Brain microvascular endothelial cell (primary cell): ENCODE data around the gene ZWINT.

Experiments
- DNase-seq: peaks from one replicate; pipeline ENCODE4 v3.0.0-alpha.2; 2020
- H3K27ac ChIP-seq: fragments of 250-450 bp; sonication (Bioruptor Pico); 2 replicates; pipeline ENCODE4 v1.5.1; 2020; ENCODE audit warnings: mild to moderate bottlenecking, moderate library complexity
- H3K27me3 ChIP-seq: fragments of 250-450 bp; sonication (Bioruptor Pico); replicated peaks from 2 replicates; pipeline ENCODE4 v1.5.1; 2020; ENCODE audit warnings: mild to moderate bottlenecking
- H3K36me3 ChIP-seq: fragments of 250-450 bp; sonication (Bioruptor Pico); replicated peaks from 2 replicates; pipeline ENCODE4 v1.5.1; 2020; ENCODE audit warnings: mild to moderate bottlenecking
- H3K4me3 ChIP-seq: 2 replicates; pipeline ENCODE4 v1.5.1; 2011; ENCODE audit warnings: low read depth, mild to moderate bottlenecking, control low read depth, low read length, moderate library complexity
- in situ Hi-C: cut with HindIII; loops from 2 replicates; pipeline ENCODE4 v1.10.0; 2017; ENCODE audit warnings: low sequenced_read_pairs, low pct_ligation_motif_present
- TF ChIP-seq, protein P1 (sequence below): IDR thresholded peaks from 2 replicates; pipeline ENCODE4 v1.5.1; 2011; ENCODE audit warnings: low read depth, mild to moderate bottlenecking, moderate library complexity, low read length, control low read depth, inconsistent platforms; ENCODE audit errors: missing control alignments

The ZWINT gene

DNA sequence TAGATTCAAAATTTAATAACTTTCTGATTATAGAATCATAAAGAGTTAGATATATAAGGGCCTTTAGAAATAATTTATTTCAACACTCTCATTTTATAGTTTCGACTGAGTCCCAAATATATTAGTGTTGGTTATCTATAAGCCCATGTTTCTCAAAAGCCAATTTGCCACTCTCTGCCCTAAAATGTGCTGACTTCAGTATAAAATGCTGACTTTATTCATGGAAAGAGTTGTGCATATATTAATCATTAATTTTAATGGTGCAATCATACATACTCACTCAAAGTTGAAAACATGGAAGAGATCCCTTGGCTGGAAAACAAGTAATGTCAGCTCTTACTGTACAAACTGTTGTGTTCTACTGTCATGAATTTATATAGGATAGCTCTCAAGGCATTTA is 19.4 kb downstream of the ZWINT start:
- Histone ChIP-seq H3K27me3 (no peaks in the 10 kb centered on the region), H3K4me3 (no peak overlapping the region), H3K27ac (no peak overlapping the region), H3K36me3 (no peaks in the 10 kb centered on the region)
- no peak for DNase-seq
- in situ Hi-C loops = no loop called here
- TF ChIP-seq, protein P1, sequence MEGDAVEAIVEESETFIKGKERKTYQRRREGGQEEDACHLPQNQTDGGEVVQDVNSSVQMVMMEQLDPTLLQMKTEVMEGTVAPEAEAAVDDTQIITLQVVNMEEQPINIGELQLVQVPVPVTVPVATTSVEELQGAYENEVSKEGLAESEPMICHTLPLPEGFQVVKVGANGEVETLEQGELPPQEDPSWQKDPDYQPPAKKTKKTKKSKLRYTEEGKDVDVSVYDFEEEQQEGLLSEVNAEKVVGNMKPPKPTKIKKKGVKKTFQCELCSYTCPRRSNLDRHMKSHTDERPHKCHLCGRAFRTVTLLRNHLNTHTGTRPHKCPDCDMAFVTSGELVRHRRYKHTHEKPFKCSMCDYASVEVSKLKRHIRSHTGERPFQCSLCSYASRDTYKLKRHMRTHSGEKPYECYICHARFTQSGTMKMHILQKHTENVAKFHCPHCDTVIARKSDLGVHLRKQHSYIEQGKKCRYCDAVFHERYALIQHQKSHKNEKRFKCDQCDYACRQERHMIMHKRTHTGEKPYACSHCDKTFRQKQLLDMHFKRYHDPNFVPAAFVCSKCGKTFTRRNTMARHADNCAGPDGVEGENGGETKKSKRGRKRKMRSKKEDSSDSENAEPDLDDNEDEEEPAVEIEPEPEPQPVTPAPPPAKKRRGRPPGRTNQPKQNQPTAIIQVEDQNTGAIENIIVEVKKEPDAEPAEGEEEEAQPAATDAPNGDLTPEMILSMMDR = no peak

- TF ChIP-seq, protein P1 = no peak
- DNase-seq = no peak
- Histone ChIP-seq H3K4me3 (no peak overlapping the region), H3K27me3 (no peaks in the 10 kb centered on the region), H3K36me3 (no peaks in the 10 kb centered on the region), H3K27ac (no peak overlapping the region)
- in situ Hi-C loops = no loop called here
These were observed 31.1 kb downstream of the ZWINT start for GRCh38 chr10:56329961-56330360.

DNA sequence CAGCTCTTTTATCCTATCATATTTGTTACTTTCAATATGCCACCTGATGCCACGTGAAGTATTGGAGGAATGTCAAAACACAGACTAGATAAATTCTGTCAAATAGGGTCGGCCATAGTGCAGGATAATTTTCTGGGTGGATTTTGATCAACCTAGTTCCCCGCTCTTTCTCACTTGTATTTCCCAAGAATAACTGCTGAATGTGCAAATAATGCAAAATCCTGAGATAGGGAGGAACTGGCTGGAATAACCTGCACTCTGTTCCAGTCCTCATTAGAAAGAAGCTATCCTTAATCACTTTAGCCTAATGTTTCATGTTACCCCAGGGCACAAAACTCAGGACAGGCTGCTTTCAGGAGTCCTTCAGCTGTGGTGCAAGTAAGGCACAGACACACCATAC is 33.9 kb downstream of the ZWINT start:
- Histone ChIP-seq H3K36me3 (no peaks in the 10 kb centered on the region), H3K27ac (no peak overlapping the region), H3K4me3 (no peak overlapping the region), H3K27me3 (no peaks in the 10 kb centered on the region)
- no peak for DNase-seq
- TF ChIP-seq, protein P1 = no peak
- in situ Hi-C loops = no loop called here

DNA sequence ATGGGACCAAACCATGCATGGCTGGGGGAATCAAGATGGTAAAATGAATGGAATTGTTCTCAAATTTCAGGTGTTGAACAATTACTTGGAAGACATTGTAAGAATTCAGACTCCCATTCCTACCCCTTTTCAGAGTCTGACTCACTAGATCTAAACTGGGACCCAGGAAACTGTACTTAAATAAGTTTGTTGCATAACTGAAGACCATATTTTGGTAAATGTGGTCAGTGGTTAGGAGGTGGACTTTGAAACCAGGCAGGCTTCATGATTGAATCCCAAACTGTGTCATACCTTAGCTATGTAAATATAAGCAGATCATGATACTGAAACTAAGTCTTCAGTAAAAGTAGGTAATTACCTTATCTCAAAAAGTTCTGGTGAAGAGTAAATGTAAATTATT is 41.7 kb downstream of the ZWINT start:
- no peak for DNase-seq
- no peak overlapping the region for H3K27ac ChIP-seq
- TF ChIP-seq, protein P1 = no peak
- in situ Hi-C loops = no loop called here
- H3K4me3 ChIP-seq = no peak overlapping the region
- no peaks in the 10 kb centered on the region for H3K27me3 ChIP-seq
- no peaks in the 10 kb centered on the region for H3K36me3 ChIP-seq

GRCh38 chr10:56318816-56319215 is 42.2 kb downstream of the ZWINT start:
- H3K27me3 ChIP-seq = no peaks in the 10 kb centered on the region
- H3K4me3 ChIP-seq = no peak overlapping the region
- no peaks in the 10 kb centered on the region for H3K36me3 ChIP-seq
- H3K27ac ChIP-seq = no peak overlapping the region
- TF ChIP-seq, protein P1 = no peak
- in situ Hi-C loops = no loop called here
- no peak for DNase-seq

GRCh38 chr10:56317603-56318002 is 43.5 kb downstream of the ZWINT start:
- TF ChIP-seq, protein P1 = no peak
- DNase-seq = no peak
- in situ Hi-C loops = no loop called here
- H3K27ac ChIP-seq = no peak overlapping the region
- H3K36me3 ChIP-seq = no peaks in the 10 kb centered on the region
- no peaks in the 10 kb centered on the region for H3K27me3 ChIP-seq
- no peak overlapping the region for H3K4me3 ChIP-seq
